OCI-LY7 (cell line): ENCODE data around the gene GLIS1. TPM values are rescaled to one million over a fixed set of nuclear protein-coding genes. Genes with fewer than 3 reads are reported as not detected.

Experiments
- BruUV-seq: library from RNA; stranded (reverse); fragments of 400-500 nt; replicated peaks from 2 replicates; lab custom pipeline; 2021; lab: Mats Ljungman, UMichigan
- CTCF ChIA-PET: fragments of 300-600 bp; sonication (Branson Sonifier 250); formaldehyde crosslinking; loops from one replicate; lab custom pipeline; 2022; ENCODE audit warnings: antibody characterized with exemption; ENCODE audit not compliant: unreplicated experiment; lab: Charles Lee
- POLR2A ChIA-PET: fragments of 300-600 bp; sonication (Branson Sonifier 250); formaldehyde crosslinking; loops from one replicate; lab custom pipeline; 2022; ENCODE audit warnings: antibody characterized with exemption; lab: Charles Lee
- DNase-seq: peaks from one replicate; pipeline ENCODE4 v3.0.0-alpha.2; 2015; ENCODE audit warnings: low spot score
- H2AFZ ChIP-seq: fragments of 200-600 bp; sonication (generic), shearing (Covaris generic); 2 replicates; pipeline ENCODE4 v1.6.1; 2014; ENCODE audit warnings: mild to moderate bottlenecking, antibody characterized with exemption, low read length, moderate library complexity
- H3K27ac ChIP-seq: fragments of 200-600 bp; sonication (generic); 2 replicates; pipeline ENCODE4 v1.5.1; 2014; ENCODE audit warnings: mixed run types, low read depth, mild to moderate bottlenecking, moderate library complexity, low read length, inconsistent platforms; ENCODE audit not compliant: poor library complexity, severe bottlenecking
- H3K36me3 ChIP-seq: fragments of 200-600 bp; sonication (generic); 2 replicates; pipeline ENCODE4 v1.6.1; 2014; ENCODE audit warnings: mild to moderate bottlenecking, antibody characterized with exemption, low read length, moderate library complexity, mixed read lengths; ENCODE audit not compliant: insufficient read depth
- H3K4me1 ChIP-seq: fragments of 200-600 bp; sonication (generic); 2 replicates; pipeline ENCODE4 v1.5.1; 2014; ENCODE audit warnings: mild to moderate bottlenecking, low read length; ENCODE audit not compliant: insufficient read depth, poor library complexity, severe bottlenecking
- H3K4me2 ChIP-seq: fragments of 200-600 bp; sonication (generic); 2 replicates; pipeline ENCODE4 v1.6.1; 2014; ENCODE audit warnings: mild to moderate bottlenecking, low read length
- H3K4me3 ChIP-seq: fragments of 200-600 bp; sonication (generic); 2 replicates; pipeline ENCODE4 v1.5.1; 2014; ENCODE audit warnings: mild to moderate bottlenecking, low read depth, low read length; ENCODE audit not compliant: poor library complexity, severe bottlenecking
- H3K79me2 ChIP-seq: fragments of 200-600 bp; sonication (generic); 2 replicates; pipeline ENCODE4 v1.6.1; 2016; ENCODE audit warnings: low read depth, mild to moderate bottlenecking, low read length, moderate library complexity, mixed read lengths; ENCODE audit not compliant: insufficient read depth
- H3K9me2 ChIP-seq: fragments of 200-600 bp; sonication (generic); 2 replicates; pipeline ENCODE4 v1.6.1; 2016; ENCODE audit warnings: mild to moderate bottlenecking, low read length, mixed read lengths; ENCODE audit not compliant: insufficient read depth
- H3K9me3 ChIP-seq: fragments of 200-600 bp; sonication (generic); 2 replicates; pipeline ENCODE4 v1.6.1; 2014; ENCODE audit warnings: mild to moderate bottlenecking, mixed run types, low read length, mixed read lengths
- H4K20me1 ChIP-seq: fragments of 200-600 bp; sonication (generic); 2 replicates; pipeline ENCODE4 v1.6.1; 2014; ENCODE audit warnings: mild to moderate bottlenecking, antibody characterized with exemption, low read length, moderate library complexity, mixed read lengths; ENCODE audit not compliant: insufficient read depth
- EZH2phosphoT487 ChIP-seq: fragments of 200-600 bp; sonication (generic); IDR thresholded peaks from 2 replicates; pipeline ENCODE4 v1.6.1; 2018; ENCODE audit warnings: low read depth, borderline replicate concordance, mild to moderate bottlenecking, mixed run types, antibody characterized with exemption, low read length, moderate library complexity, mixed read lengths
- intact Hi-C: fragments of 100-400 bp; cut with micrococcal nuclease; formaldehyde crosslinking; loops from one replicate; pipeline ENCODE4 v1.10.0; 2022; ENCODE audit not compliant: unreplicated experiment
- total RNA-seq, 2 experiments: library from RNA; depleted of rRNA in 1 of 2; stranded (reverse); fragments of >200 nt in 1 of 2; shearing (Covaris generic) in 1 of 2; gene quantifications; 2 replicates each; pipeline ENCODE4 v1.2.3, GENCODE V29; 2014 to 2022
- TF ChIP-seq, protein P1 (sequence below): fragments of 200-600 bp; sonication (generic); conservative IDR thresholded peaks from 2 replicates; pipeline ENCODE4 v1.5.1; 2014; ENCODE audit warnings: mild to moderate bottlenecking, antibody characterized with exemption, low read length, moderate library complexity, mixed read lengths

The GLIS1 gene
- total RNA-seq, 2 experiments from 2014 or later = not detected

DNA sequence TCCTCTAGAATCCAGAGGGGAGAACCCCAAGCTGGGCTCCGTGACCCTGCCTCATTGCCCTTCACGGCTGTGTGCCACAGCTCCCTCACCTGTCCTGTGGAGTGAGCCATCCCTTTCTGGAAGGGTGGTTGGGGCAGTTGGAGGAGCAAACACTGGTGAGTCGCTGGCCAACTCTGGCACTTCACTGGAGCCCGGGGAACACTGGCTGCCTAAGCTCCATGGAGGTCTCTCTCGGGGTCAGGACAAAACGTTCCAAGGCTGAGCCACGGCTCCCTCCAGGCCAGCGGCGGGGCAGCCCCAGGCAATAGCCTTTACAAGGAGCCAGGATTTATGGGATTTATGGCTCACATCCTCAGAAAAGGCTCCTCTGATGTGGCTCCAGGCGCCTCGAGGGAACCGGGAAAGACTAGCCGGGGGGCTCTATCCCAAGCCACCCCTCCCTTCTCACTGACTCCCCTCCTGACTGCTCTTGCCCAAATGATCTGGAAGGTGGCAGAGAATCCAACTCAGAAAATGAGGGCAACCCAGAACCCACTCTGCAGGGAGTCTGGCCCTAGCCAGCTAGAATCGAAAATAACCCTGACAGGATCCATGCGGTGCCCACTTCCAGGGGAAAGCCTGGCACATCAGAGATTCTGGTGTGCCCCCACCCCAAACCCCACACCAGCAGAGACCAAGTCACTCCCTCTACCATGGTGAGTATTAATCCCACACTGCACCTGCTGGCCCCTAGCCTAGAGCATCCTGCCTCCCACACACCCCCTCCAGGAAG is 75.2 kb downstream of the GLIS1 start:
- TF ChIP-seq EZH2phosphoT487 = no peak
- TF ChIP-seq, protein P1, sequence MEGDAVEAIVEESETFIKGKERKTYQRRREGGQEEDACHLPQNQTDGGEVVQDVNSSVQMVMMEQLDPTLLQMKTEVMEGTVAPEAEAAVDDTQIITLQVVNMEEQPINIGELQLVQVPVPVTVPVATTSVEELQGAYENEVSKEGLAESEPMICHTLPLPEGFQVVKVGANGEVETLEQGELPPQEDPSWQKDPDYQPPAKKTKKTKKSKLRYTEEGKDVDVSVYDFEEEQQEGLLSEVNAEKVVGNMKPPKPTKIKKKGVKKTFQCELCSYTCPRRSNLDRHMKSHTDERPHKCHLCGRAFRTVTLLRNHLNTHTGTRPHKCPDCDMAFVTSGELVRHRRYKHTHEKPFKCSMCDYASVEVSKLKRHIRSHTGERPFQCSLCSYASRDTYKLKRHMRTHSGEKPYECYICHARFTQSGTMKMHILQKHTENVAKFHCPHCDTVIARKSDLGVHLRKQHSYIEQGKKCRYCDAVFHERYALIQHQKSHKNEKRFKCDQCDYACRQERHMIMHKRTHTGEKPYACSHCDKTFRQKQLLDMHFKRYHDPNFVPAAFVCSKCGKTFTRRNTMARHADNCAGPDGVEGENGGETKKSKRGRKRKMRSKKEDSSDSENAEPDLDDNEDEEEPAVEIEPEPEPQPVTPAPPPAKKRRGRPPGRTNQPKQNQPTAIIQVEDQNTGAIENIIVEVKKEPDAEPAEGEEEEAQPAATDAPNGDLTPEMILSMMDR = no peak
- POLR2A ChIA-PET = no interaction called here
- no peak for DNase-seq

DNA sequence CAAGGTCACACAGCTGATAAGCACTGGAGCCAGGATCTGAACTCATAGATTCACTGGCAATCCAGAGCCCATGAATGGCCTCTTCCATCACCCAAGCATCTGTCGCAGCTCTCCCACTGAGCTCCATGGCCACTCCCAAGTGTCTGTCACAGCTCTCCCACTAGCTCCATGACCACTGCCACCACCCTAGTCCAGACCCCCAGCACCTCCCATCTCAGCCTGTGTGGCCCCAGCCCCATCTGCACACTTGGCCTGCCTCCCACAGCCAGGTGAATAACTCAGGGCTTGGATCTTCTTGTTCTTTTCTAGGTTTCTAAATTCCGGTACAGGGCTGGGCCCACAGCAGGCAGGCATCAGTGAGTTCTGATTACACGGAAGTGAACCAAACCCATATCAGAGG is 76.0 kb downstream of the GLIS1 start:
- BruUV-seq = no TSS peak
- Histone ChIP-seq H3K4me1 (no peaks in the 10 kb centered on the region), H4K20me1 (no peaks in the 10 kb centered on the region), H3K36me3 (no peaks in the 10 kb centered on the region), H3K79me2 (no peaks in the 10 kb centered on the region), H3K4me2 (no peak overlapping the region), H3K9me2 (no peaks in the 10 kb centered on the region), H3K4me3 (no peak overlapping the region), H3K9me3 (no peaks in the 10 kb centered on the region), H3K27ac (no peak overlapping the region), H2AFZ (no peak overlapping the region)
- CTCF ChIA-PET = no interaction called here
- DNase-seq = no peak
- TF ChIP-seq, protein P1 = no peak
- POLR2A ChIA-PET = no interaction called here
- intact Hi-C loops = no loop called here

More for the DNA sequence above, 75.2 kb downstream of the GLIS1 start:
- Histone ChIP-seq H3K9me3 (no peaks in the 10 kb centered on the region), H3K79me2 (no peaks in the 10 kb centered on the region), H3K27ac (no peak overlapping the region), H2AFZ (no peak overlapping the region), H3K9me2 (no peaks in the 10 kb centered on the region), H3K4me2 (no peak overlapping the region), H3K4me1 (no peaks in the 10 kb centered on the region), H3K36me3 (no peaks in the 10 kb centered on the region), H3K4me3 (no peak overlapping the region), H4K20me1 (no peaks in the 10 kb centered on the region)
- intact Hi-C loops = no loop called here
- BruUV-seq = no TSS peak
- CTCF ChIA-PET = no interaction called here

DNA sequence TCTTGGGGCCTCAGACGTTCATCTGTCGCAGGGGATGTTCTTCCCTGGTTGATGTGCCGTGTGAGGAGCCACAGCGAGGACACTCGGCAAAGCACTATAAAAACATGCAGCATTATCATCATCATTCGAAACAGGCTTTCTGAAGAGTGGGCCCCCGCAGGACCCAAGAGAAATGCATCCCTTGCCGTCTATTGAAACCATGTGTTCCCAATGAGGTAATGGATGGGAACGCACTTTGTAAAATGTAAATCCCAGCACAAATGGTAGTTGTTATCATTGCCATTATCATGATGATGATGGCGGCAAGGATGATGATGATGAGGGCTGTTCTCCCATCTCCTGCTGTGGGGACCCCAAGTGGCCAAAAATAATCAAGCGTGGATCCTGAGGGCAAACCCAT is 76.8 kb downstream of the GLIS1 start:
- Histone ChIP-seq H3K79me2 (no peaks in the 10 kb centered on the region), H3K4me2 (no peak overlapping the region), H3K4me1 (no peaks in the 10 kb centered on the region), H3K9me3 (no peaks in the 10 kb centered on the region), H2AFZ (no peak overlapping the region), H3K36me3 (no peaks in the 10 kb centered on the region), H3K9me2 (no peaks in the 10 kb centered on the region), H4K20me1 (no peaks in the 10 kb centered on the region), H3K4me3 (no peak overlapping the region), H3K27ac (no peak overlapping the region)
- no TSS peak for BruUV-seq
- no peak for TF ChIP-seq EZH2phosphoT487
- TF ChIP-seq, protein P1 = 0 out of 2 replicates have a peak, but pooled peaks have one; percentile 19
- ChIA-PET POLR2A (no interaction called here), CTCF (no interaction called here)
- no peak for DNase-seq
- intact Hi-C loops = no loop called here
